ENCODE results near the gene FBRS. TPM values are rescaled to one million over a fixed set of nuclear protein-coding genes. Genes with fewer than 3 reads are reported as not detected.

Gene FBRS
- total and polyA plus RNA-seq, 2 of the 8 experiments (the other 6 are each of a cell fraction or from before 2014, with no cell fraction given) = 2.4 to 13.9 TPM

DNA sequence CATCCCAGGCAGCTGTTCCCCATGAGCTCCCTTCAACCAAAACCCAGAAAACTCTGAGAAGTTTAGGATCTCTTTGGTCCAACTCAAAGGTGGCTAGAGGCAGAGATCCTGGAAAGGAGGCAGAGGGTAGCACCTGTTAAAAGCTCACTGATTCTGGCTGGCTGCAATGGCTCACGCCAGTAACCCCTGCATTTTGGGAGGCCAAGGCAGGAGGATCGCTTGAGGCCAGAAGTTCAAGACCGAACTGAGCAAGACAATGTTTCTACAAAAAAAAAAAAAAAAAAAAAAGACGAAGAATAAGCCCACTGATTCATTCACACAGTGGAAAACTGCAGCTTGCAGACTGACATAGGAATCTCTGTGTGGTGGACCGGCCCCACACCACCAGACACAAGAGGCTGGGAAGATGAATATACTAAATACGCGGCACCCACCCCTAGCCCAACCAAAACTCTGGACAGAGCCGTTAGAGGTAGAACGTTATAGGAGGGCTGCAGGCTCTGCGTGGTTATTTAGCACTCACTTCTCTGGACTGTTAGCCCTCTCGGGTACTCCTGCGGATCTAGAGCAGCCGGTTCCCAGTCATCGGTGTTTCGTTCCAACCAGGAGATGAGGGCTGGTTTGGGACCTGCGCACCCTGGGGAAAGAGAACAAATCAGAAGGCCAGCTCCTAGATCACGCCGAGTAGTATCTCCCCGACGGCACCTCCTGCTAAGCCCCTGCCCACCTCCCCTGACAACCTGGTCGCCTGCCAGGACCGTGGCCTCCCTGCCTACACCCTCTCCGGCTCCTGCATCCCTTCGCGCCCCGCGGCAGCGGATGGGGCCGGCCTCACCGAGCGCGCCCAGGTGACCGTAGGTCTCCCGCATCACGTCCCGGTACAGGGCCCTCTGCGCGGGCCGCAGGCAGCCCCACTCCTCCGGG, 49.0 kb upstream of the FBRS start (continued):
- TF ChIP-seq RNF2 (IDR thresholded peaks at IDR 0.05; ENCODE audit: borderline replicate concordance, low read depth, low read length, missing control alignments, poor library complexity, severe bottlenecking) (no peak), JUND (IDR thresholded peaks at IDR 0.05; ENCODE audit: low read length) (no peak), CTBP2 (IDR thresholded peaks at IDR 0.05; ENCODE audit: borderline replicate concordance, insufficient read depth, insufficient read length, low read length) (no peak), KDM5A (IDR thresholded peaks at IDR 0.05; ENCODE audit: low read length) (no peak), TEAD4 (IDR thresholded peaks at IDR 0.05; ENCODE audit: low read depth, low read length) (no peak), SRF (IDR thresholded peaks at IDR 0.05; ENCODE audit: low read depth, low read length) (no peak), NANOG (IDR thresholded peaks at IDR 0.05; ENCODE audit: insufficient read depth, low read depth, low read length, poor library complexity, severe bottlenecking) (no peak), EP300 (IDR thresholded peaks at IDR 0.05; ENCODE audit: borderline replicate concordance in 1 of 2, low read depth in 2 of 2, low read length in 2 of 2) (no peak), RAD21 (IDR thresholded peaks at IDR 0.05 in 1 of 2, conservative IDR thresholded peaks at IDR 0.05 in 1 of 2; ENCODE audit: low read depth in 2 of 2, low read length in 2 of 2) (no peak), CBX5 (IDR thresholded peaks at IDR 0.05; ENCODE audit: low read depth, low read length) (no peak), TBP (IDR thresholded peaks at IDR 0.05; ENCODE audit: low read depth, low read length) (no peak; the same call in 1 of the 2 replicates), YY1 (IDR thresholded peaks at IDR 0.05; ENCODE audit: low read depth, low read length) (no peak), SAP30 (IDR thresholded peaks at IDR 0.05; ENCODE audit: insufficient read depth, insufficient replicate concordance, low read length) (no peak), KDM4A (IDR thresholded peaks at IDR 0.05; ENCODE audit: low read depth, low read length, severe bottlenecking) (peak; percentile 47)
- TF ChIP-seq, protein P1, sequence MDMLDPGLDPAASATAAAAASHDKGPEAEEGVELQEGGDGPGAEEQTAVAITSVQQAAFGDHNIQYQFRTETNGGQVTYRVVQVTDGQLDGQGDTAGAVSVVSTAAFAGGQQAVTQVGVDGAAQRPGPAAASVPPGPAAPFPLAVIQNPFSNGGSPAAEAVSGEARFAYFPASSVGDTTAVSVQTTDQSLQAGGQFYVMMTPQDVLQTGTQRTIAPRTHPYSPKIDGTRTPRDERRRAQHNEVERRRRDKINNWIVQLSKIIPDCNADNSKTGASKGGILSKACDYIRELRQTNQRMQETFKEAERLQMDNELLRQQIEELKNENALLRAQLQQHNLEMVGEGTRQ (IDR thresholded peaks at IDR 0.05; ENCODE audit: low read length) = no peak
- TF ChIP-seq, protein P2, sequence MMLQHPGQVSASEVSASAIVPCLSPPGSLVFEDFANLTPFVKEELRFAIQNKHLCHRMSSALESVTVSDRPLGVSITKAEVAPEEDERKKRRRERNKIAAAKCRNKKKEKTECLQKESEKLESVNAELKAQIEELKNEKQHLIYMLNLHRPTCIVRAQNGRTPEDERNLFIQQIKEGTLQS (IDR thresholded peaks at IDR 0.05; ENCODE audit: insufficient read depth, low read depth, low read length) = no peak
